ENCODE measurements around the gene SCN5A.

The SCN5A gene

GRCh38 chr3:38645076-38645475, 4.4 kb downstream of the SCN5A start:
- TF ChIP-seq CTCF (IDR thresholded peaks at IDR 0.05; ENCODE audit: borderline replicate concordance, control extremely low read depth, extremely low read depth, insufficient read depth, missing control alignments) = no peak
- in situ Hi-C loops (cut with MboI; ENCODE audit: low sequenced_read_pairs, unreplicated experiment) = no loop called here
- DNase-seq (ENCODE audit: low spot score) = peak; percentile 15

GRCh38 chr3:38644662-38645053, 4.8 kb downstream of the SCN5A start:
- TF ChIP-seq CTCF (IDR thresholded peaks at IDR 0.05; ENCODE audit: borderline replicate concordance, control extremely low read depth, extremely low read depth, insufficient read depth, missing control alignments) = no peak
- in situ Hi-C loops (cut with MboI; ENCODE audit: low sequenced_read_pairs, unreplicated experiment) = no loop called here
- DNase-seq (ENCODE audit: low spot score) = no peak

GRCh38 chr3:38644016-38644661, 5.3 kb downstream of the SCN5A start:
- in situ Hi-C loops (cut with MboI; ENCODE audit: low sequenced_read_pairs, unreplicated experiment) = no loop called here
- DNase-seq (ENCODE audit: low spot score) = no peak

GRCh38 chr3:38643592-38643991, 5.9 kb downstream of the SCN5A start:
- in situ Hi-C loops (cut with MboI; ENCODE audit: low sequenced_read_pairs, unreplicated experiment) = no loop called here
- no peak for DNase-seq (ENCODE audit: low spot score)
- TF ChIP-seq CTCF (IDR thresholded peaks at IDR 0.05; ENCODE audit: borderline replicate concordance, control extremely low read depth, extremely low read depth, insufficient read depth, missing control alignments) = no peak

More at GRCh38 chr3:38644016-38644661, 5.3 kb downstream of the SCN5A start:
- TF ChIP-seq CTCF (IDR thresholded peaks at IDR 0.05; ENCODE audit: borderline replicate concordance, control extremely low read depth, extremely low read depth, insufficient read depth, missing control alignments) = no peak

GRCh38 chr3:38643090-38643489, 6.4 kb downstream of the SCN5A start:
- in situ Hi-C loops (cut with MboI; ENCODE audit: low sequenced_read_pairs, unreplicated experiment) = no loop called here
- TF ChIP-seq CTCF (IDR thresholded peaks at IDR 0.05; ENCODE audit: borderline replicate concordance, control extremely low read depth, extremely low read depth, insufficient read depth, missing control alignments) = no peak
- no peak for DNase-seq (ENCODE audit: low spot score)

- TF ChIP-seq CTCF (IDR thresholded peaks at IDR 0.05; ENCODE audit: borderline replicate concordance, control extremely low read depth, extremely low read depth, insufficient read depth, missing control alignments) = no peak
- in situ Hi-C loops (cut with MboI; ENCODE audit: low sequenced_read_pairs, unreplicated experiment) = no loop called here
- no peak for DNase-seq (ENCODE audit: low spot score)
Observed at GRCh38 chr3:38641461-38642110, 7.9 kb downstream of the SCN5A start.

All from GM13976 (cell line).